Mucosa of descending colon (tissue), 3 donors: ENCODE measurements around the gene FANCC. TPM values are rescaled to one million over a fixed set of nuclear protein-coding genes. Genes with fewer than 3 reads are reported as not detected.

Source experiments
- ATAC-seq: fragments of 200-7000 bp; cut with Tn5 transposase; one replicate; pipeline ENCODE4 v1.9.1; 2020; ENCODE audit warnings: mild to moderate bottlenecking, moderate library complexity
- DNase-seq, 3 donors: peaks; one replicate each; pipeline ENCODE4 v3.0.0-alpha.2; 2020
- H3K36me3 ChIP-seq: fragments of 200-600 bp; one replicate; pipeline ENCODE4 v1.8.0; 2021; ENCODE audit warnings: low read depth, mild to moderate bottlenecking
- H3K4me1 ChIP-seq: fragments of 200-600 bp; one replicate; pipeline ENCODE4 v1.8.0; 2021; ENCODE audit warnings: low read depth, mild to moderate bottlenecking
- H3K4me3 ChIP-seq: fragments of 200-600 bp; one replicate; pipeline ENCODE4 v1.8.0; 2021; ENCODE audit warnings: mild to moderate bottlenecking
- H3K9me3 ChIP-seq: fragments of 200-600 bp; one replicate; pipeline ENCODE4 v1.8.0; 2021; ENCODE audit warnings: mild to moderate bottlenecking
- CTCF ChIP-seq: fragments of 200-600 bp; IDR thresholded peaks from one replicate; pipeline ENCODE4 v1.8.0; 2022; ENCODE audit warnings: antibody characterized with exemption, mild to moderate bottlenecking
- intact Hi-C, 2 donors: fragments of 100-400 bp; cut with DNase I in 1 of 2; cut with micrococcal nuclease in 1 of 2; formaldehyde crosslinking; loops; one replicate each; pipeline versions ENCODE4 v1.11.0 to v1.11.1; 2022; cut with DNase I, micrococcal nuclease
- total RNA-seq, 3 donors: library from RNA; stranded (reverse); fragmentation: NEBNext Ultra II Directional in 2 of 3; extraction: Animal tissue kit (Norgen Biotek cat#: 25700) in 2 of 3; gene quantifications; one replicate each; pipeline versions ENCODE4 v1.2.1 to v1.2.4, GENCODE V29; 2021 to 2023
- donor health status: DM: no; HTN: no; CAD: no; lungs with moderate emphysema.
- donor health status: DM: no; HTN: no; CAD: no.
- donor health status: DM: no; HTN: yes; CAD: no.

FANCC gene
- total RNA-seq, 3 donors from 2014 or later: 10.7 to 18.0 (median 14.2) TPM

GRCh38 chr9:95092262-95093072 lies 225.0 kb downstream of the FANCC start:
- H3K4me1 ChIP-seq: peaks cover 42% of the 10 kb centered on the region
- intact Hi-C loops: no loop called here
- no peaks in the 10 kb centered on the region for H3K9me3 ChIP-seq
- H3K4me3 ChIP-seq: no peak overlapping the region
- no peaks in the 10 kb centered on the region for H3K36me3 ChIP-seq
- ATAC-seq: peak; percentile 67
- TF ChIP-seq CTCF: no peak
- peak in 1 of 3 donors; percentile 59 for DNase-seq

- intact Hi-C loops: no loop called here
- Histone ChIP-seq H3K4me3 (no peak overlapping the region), H3K36me3 (no peaks in the 10 kb centered on the region), H3K9me3 (no peaks in the 10 kb centered on the region), H3K4me1 (peaks cover 42% of the 10 kb centered on the region)
- ATAC-seq (peak; percentile 41), DNase-seq (no peak)
- no peak for TF ChIP-seq CTCF
Observed at GRCh38 chr9:95091601-95092261, 225.8 kb downstream of the FANCC start.

GRCh38 chr9:95090871-95091577 lies 226.5 kb downstream of the FANCC start:
- Histone ChIP-seq H3K9me3 (no peaks in the 10 kb centered on the region), H3K36me3 (peaks cover 4% of the 10 kb centered on the region), H3K4me1 (peaks cover 42% of the 10 kb centered on the region), H3K4me3 (no peak overlapping the region)
- TF ChIP-seq CTCF: no peak
- intact Hi-C loops: no loop called here
- ATAC-seq (no peak), DNase-seq (no peak)

- ATAC-seq: peak; percentile 17
- Histone ChIP-seq H3K4me1 (peaks cover 42% of the 10 kb centered on the region), H3K9me3 (no peaks in the 10 kb centered on the region), H3K4me3 (no peak overlapping the region), H3K36me3 (peaks cover 7% of the 10 kb centered on the region)
- peak in 1 of 3 donors; percentile 66 for DNase-seq
- intact Hi-C loops: no loop called here
- TF ChIP-seq CTCF: no peak
Observed at GRCh38 chr9:95090023-95090791, 227.3 kb downstream of the FANCC start.
